H7 (cell line): ENCODE measurements around the gene GPHN. TPM values are rescaled to one million over a fixed set of nuclear protein-coding genes. Genes with fewer than 3 reads are reported as not detected.

Experiments
- DNase-seq: peaks from one replicate; pipeline ENCODE4 v3.0.0; 2012
- H3K27me3 ChIP-seq: 2 replicates; pipeline ENCODE4 v1.6.0; 2011; ENCODE audit warnings: mild to moderate bottlenecking, low read length; ENCODE audit not compliant: control insufficient read depth, insufficient read depth
- H3K36me3 ChIP-seq: replicated peaks from 2 replicates; pipeline ENCODE4 v1.5.1; 2011; ENCODE audit warnings: low read length; ENCODE audit not compliant: control insufficient read depth, insufficient read depth
- H3K4me3 ChIP-seq: 2 replicates; pipeline ENCODE4 v1.5.1; 2011; ENCODE audit warnings: low read depth, mild to moderate bottlenecking, control low read depth, low read length, moderate library complexity; ENCODE audit not compliant: insufficient read depth
- total RNA-seq: library from RNA; depleted of rRNA; stranded (reverse); fragments of >200 nt; shearing (Covaris generic); gene quantifications from 2 replicates; pipeline ENCODE4 v1.2.3, GENCODE V29; 2014; rRNA removed

GPHN gene
- total RNA-seq, 1 experiment from 2014 or later: 14.2 TPM

- Histone ChIP-seq H3K4me3 (no peak overlapping the region), H3K36me3 (no peaks in the 10 kb centered on the region), H3K27me3 (no peaks in the 10 kb centered on the region)
- DNase-seq: no peak
Observed at GRCh38 chr14:67228325-67228984, 720.5 kb downstream of the GPHN start.

Other genes starting within 250 kb of the GPHN start
- gene CCDC196, start 21.8 kb upstream of the GPHN start, total RNA-seq: not detected in 2 replicates